ENCODE data around the gene AKNA.

DNA sequence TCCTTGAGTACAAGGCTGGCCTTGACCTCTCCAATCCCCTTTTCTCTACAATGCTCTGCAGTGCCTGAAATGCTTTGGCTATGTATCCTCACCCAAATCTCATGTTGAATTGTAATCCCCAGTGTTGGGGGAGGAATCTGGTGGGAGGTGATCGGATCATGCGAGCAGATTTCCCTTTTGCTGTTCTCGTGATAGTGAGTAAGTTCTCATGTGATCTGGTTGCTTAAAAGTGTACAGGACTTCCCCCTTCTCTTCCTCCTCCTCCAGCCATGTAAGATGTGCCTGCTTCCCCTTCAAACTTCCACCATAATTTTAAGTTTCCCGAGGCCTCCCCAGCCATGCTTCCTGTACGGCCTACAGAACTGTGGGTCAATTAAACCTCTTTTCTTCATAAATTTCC lies 28.5 kb upstream of the AKNA start:
- TF ChIP-seq POLR2A (IDR thresholded peaks at IDR 0.05), result no peak
- TF ChIP-seq, protein P1, sequence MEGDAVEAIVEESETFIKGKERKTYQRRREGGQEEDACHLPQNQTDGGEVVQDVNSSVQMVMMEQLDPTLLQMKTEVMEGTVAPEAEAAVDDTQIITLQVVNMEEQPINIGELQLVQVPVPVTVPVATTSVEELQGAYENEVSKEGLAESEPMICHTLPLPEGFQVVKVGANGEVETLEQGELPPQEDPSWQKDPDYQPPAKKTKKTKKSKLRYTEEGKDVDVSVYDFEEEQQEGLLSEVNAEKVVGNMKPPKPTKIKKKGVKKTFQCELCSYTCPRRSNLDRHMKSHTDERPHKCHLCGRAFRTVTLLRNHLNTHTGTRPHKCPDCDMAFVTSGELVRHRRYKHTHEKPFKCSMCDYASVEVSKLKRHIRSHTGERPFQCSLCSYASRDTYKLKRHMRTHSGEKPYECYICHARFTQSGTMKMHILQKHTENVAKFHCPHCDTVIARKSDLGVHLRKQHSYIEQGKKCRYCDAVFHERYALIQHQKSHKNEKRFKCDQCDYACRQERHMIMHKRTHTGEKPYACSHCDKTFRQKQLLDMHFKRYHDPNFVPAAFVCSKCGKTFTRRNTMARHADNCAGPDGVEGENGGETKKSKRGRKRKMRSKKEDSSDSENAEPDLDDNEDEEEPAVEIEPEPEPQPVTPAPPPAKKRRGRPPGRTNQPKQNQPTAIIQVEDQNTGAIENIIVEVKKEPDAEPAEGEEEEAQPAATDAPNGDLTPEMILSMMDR (IDR thresholded peaks at IDR 0.05), result no peak
